ENCODE results near the gene MCEMP1.

- no peak for TF ChIP-seq CTCF (IDR thresholded peaks at IDR 0.05)
- no peak for TF ChIP-seq POLR2AphosphoS5 (IDR thresholded peaks at IDR 0.05)
Observed at GRCh38 chr19:7642295-7643030, 34.4 kb upstream of the MCEMP1 start.

All from sigmoid colon (tissue), 4 donors.